Brain microvascular endothelial cell (primary cell): Measurements from ENCODE around the gene NCAN.

Experiments
- DNase-seq: peaks from one replicate; pipeline ENCODE4 v3.0.0-alpha.2; 2020
- H3K27ac ChIP-seq: fragments of 250-450 bp; sonication (Bioruptor Pico); 2 replicates; pipeline ENCODE4 v1.5.1; 2020; ENCODE audit warnings: mild to moderate bottlenecking, moderate library complexity
- H3K27me3 ChIP-seq: fragments of 250-450 bp; sonication (Bioruptor Pico); replicated peaks from 2 replicates; pipeline ENCODE4 v1.5.1; 2020; ENCODE audit warnings: mild to moderate bottlenecking
- H3K36me3 ChIP-seq: fragments of 250-450 bp; sonication (Bioruptor Pico); replicated peaks from 2 replicates; pipeline ENCODE4 v1.5.1; 2020; ENCODE audit warnings: mild to moderate bottlenecking
- H3K4me3 ChIP-seq: 2 replicates; pipeline ENCODE4 v1.5.1; 2011; ENCODE audit warnings: low read depth, mild to moderate bottlenecking, control low read depth, low read length, moderate library complexity
- CTCF ChIP-seq: IDR thresholded peaks from 2 replicates; pipeline ENCODE4 v1.5.1; 2011; ENCODE audit warnings: low read depth, mild to moderate bottlenecking, moderate library complexity, low read length, control low read depth, inconsistent platforms; ENCODE audit errors: missing control alignments
- in situ Hi-C: cut with HindIII; loops from 2 replicates; pipeline ENCODE4 v1.10.0; 2017; ENCODE audit warnings: low sequenced_read_pairs, low pct_ligation_motif_present

NCAN gene

DNA sequence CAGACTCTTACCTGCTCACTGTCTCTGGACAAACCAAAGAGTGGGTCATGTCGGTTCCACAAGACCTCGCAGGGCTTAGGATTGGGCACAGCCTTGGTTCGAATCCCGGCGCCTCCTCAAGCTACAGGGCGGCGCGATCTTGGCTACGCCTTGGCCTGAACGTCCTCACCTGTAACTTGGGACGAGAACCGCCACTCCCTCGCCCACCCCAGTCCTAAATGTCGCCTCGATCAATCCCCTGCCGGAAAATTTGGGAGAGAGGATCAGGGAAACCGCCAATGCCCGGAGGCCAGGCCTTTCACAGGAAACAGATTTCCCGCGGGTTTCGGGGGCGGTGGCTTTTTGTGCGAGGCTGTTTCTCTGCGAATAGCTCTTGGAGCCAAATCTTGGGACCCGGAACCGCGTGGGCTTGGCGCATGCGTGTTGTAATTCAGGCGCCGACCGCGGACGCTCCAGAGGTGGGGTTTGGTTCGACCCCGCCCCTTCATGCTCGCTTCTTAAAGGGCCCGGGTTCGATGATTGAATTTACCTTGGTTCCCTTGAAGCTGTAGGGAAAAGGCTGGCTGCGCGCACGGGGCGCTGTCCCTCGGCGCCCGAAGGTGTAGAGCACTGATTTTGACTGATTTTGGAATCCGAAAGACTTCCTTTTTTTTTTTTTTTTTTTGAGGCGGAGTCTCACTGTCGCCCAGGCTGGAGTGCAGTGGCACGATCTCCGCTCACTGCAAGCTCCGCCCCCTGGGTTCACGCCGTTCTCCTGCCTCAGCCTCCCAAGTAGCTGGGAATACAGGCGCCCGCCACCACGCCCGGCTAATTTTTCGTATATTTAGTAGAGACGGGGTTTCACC, 8.5 kb upstream of the NCAN start, which contains the start of gene NR2C2AP:
TSS of gene NR2C2AP (minus strand) at position 403 of the 845 bp plus-strand sequence. CDS start at position 49, 354 bp downstream.
- TF ChIP-seq CTCF, result no peak
- Histone ChIP-seq H3K27me3 (peaks cover 4% of the 10 kb centered on the region), H3K27ac (no peak within 1 kb of the TSS), H3K36me3 (peaks cover 18% of the 10 kb centered on the region), H3K4me3 (peak within 1 kb of the TSS; percentile 64)
- in situ Hi-C loops, result no loop called here
- DNase-seq, result peak; percentile 80

DNA sequence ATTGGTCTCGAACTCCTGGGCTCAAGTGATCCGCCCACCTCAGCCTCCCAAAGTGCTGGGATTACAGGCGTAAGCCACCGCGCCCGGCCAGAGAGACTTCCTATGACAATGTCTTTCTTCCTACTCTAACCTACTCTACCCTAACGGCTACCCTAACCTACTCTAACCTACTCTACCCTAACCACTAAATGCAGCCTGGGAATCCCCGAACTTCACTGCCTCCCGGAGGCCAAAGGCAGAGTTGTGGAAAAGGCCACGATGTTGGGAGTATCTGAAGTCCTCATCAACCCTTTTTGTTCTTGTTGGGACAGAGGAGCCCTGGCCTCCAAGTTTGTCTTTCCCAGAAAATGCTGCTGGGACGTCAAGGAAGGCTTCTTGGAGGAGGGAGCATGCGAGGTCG, 7.6 kb upstream of the NCAN start:
- no peak for TF ChIP-seq CTCF

GRCh38 chr19:19205416-19206410, 6.0 kb upstream of the NCAN start:
- H3K27ac ChIP-seq, result no peak overlapping the region

More for the DNA sequence above, 7.6 kb upstream of the NCAN start:
- DNase-seq, result no peak
- Histone ChIP-seq H3K4me3 (no peak overlapping the region), H3K36me3 (peaks cover 8% of the 10 kb centered on the region), H3K27ac (no peak overlapping the region), H3K27me3 (peaks cover 4% of the 10 kb centered on the region)
- in situ Hi-C loops, result no loop called here

DNA sequence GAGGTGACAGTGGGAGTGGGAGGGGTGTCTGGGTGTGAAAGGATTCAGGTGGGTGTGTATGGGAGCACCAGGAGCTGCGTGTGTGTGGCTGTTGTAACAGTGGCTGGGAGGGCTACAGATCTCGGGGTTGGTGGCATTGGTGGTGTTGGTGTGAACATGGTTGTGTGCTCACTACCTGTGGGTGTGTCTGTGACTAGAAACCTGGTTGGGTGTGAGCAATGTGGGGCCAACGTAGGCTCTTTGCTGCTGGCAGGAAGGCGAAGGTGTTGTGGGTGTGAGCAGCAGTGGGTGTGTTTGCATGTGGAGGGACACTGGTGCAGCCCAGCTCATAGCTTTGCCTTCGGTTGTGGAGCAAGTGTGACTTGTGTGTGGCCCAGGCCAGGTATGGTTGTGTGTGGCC, 4.8 kb upstream of the NCAN start:
- Histone ChIP-seq H3K4me3 (no peak overlapping the region), H3K36me3 (peaks cover 2% of the 10 kb centered on the region), H3K27me3 (peaks cover 13% of the 10 kb centered on the region), H3K27ac (no peak overlapping the region)
- no peak for DNase-seq
- in situ Hi-C loops, result no loop called here
- TF ChIP-seq CTCF, result no peak

More at GRCh38 chr19:19205416-19206410, 6.0 kb upstream of the NCAN start:
- TF ChIP-seq CTCF, result no peak
- no peak for DNase-seq
- in situ Hi-C loops, result no loop called here
- H3K27me3 ChIP-seq, result peaks cover 4% of the 10 kb centered on the region
- H3K36me3 ChIP-seq, result peaks cover 5% of the 10 kb centered on the region
- H3K4me3 ChIP-seq, result no peak overlapping the region

DNA sequence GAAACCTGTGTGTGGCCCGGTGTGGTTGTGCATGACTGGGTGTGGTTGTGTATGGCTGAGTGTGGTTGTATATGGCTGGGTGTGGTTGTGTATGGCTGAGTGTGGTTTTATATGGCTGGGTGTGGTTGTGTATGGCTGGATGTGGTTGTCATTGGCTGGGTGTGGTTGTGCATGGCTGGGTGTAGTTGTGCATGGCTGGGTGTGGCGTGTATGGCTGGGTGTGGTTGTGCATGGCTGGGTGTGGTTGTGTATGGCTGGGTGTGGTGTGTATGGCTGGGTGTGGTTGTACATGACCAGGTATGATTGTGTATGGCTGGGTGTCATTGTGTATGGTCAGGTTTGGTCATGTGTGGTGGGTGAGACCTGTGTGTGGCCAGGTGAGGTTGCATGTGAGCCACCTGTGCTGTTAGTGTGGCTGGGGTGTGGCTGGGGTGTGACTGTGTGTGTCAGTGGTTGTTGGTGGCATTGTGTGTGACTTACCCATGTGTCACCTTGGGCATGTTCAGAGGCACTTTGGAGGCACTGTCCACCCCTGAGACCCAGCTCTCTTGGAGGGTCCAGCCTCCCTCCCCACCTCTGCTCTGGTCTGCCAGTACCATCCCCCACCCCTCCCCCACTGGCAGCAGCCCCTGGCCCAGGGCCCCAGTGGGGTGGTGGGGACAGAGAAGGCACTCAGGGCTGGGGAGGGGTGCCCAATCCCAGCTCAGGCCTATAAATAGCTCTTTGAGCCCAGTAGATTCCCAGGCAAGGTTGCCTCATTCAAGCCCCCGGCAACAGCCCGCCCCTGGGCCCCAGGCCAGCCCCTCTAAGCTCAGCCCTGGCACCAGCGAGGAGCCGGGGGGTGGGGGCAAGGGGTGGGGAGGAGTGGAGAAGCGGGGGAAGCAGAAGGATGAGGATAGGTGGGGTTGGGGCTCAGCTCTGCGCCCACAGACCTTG, 3.9 kb upstream of the NCAN start:
- Histone ChIP-seq H3K4me3 (no peak overlapping the region), H3K36me3 (no peaks in the 10 kb centered on the region), H3K27ac (no peak overlapping the region), H3K27me3 (peaks cover 20% of the 10 kb centered on the region)
- no peak for DNase-seq
- TF ChIP-seq CTCF, result no peak
- in situ Hi-C loops, result no loop called here
